ENCODE data around the gene PKNOX1. TPM values are rescaled to one million over a fixed set of nuclear protein-coding genes. Genes with fewer than 3 reads are reported as not detected.

Gene PKNOX1
- total RNA-seq, 1 experiment from 2014 or later = 16.5 TPM

DNA sequence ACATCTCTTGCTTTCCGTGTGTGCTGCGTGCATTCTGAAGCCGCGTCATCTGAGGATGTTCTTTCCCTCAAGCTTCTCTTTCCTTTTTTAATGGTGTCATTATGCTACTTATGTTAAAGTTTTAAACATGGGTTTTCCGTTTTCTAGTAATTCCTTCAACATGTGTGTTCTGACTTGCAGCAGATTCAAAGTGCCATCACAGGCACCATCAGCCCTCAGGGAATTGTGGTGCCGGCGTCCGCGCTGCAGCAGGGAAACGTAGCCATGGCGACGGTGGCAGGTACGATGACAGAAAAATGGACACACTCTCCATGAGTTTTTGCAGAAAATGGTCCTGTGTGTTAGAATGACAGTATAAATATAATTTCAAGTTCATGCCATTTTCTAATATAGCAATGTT is 42.4 kb downstream of the PKNOX1 start:
- no TSS peak for BruUV-seq (replicated peaks)
- Histone ChIP-seq H3K36me3 (ENCODE audit: control insufficient read depth, insufficient read depth, low read length) (no peaks in the 10 kb centered on the region; the same call in 1 of the 2 replicates), H3K9me3 (ENCODE audit: control insufficient read depth, insufficient read depth, low read depth, low read length) (no peaks in the 10 kb centered on the region), H3K27ac (ENCODE audit: low read length) (no peak overlapping the region), H3K4me3 (ENCODE audit: low read depth in 2 of 2, low read length in 2 of 2) (no peak overlapping the region), H3K4me1 (ENCODE audit: control insufficient read depth, insufficient read depth, low read length) (no peaks in the 10 kb centered on the region), H3K27me3 (ENCODE audit: control insufficient read depth, insufficient read depth, low read length) (no peaks in the 10 kb centered on the region)
- ATAC-seq = no peak
- no peak for DNase-seq (ENCODE audit: low read depth, low spot score)
- in situ Hi-C loops (cut with HindIII; ENCODE audit: low pct_unique_long_range_greater_than_20kb, low sequenced_read_pairs) = no loop called here
- ChIA-PET CTCF (no interaction called here), POLR2A (no interaction called here)
- TF ChIP-seq, protein P1, sequence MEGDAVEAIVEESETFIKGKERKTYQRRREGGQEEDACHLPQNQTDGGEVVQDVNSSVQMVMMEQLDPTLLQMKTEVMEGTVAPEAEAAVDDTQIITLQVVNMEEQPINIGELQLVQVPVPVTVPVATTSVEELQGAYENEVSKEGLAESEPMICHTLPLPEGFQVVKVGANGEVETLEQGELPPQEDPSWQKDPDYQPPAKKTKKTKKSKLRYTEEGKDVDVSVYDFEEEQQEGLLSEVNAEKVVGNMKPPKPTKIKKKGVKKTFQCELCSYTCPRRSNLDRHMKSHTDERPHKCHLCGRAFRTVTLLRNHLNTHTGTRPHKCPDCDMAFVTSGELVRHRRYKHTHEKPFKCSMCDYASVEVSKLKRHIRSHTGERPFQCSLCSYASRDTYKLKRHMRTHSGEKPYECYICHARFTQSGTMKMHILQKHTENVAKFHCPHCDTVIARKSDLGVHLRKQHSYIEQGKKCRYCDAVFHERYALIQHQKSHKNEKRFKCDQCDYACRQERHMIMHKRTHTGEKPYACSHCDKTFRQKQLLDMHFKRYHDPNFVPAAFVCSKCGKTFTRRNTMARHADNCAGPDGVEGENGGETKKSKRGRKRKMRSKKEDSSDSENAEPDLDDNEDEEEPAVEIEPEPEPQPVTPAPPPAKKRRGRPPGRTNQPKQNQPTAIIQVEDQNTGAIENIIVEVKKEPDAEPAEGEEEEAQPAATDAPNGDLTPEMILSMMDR (IDR thresholded peaks at IDR 0.05) = no peak
- TF ChIP-seq, protein P2, sequence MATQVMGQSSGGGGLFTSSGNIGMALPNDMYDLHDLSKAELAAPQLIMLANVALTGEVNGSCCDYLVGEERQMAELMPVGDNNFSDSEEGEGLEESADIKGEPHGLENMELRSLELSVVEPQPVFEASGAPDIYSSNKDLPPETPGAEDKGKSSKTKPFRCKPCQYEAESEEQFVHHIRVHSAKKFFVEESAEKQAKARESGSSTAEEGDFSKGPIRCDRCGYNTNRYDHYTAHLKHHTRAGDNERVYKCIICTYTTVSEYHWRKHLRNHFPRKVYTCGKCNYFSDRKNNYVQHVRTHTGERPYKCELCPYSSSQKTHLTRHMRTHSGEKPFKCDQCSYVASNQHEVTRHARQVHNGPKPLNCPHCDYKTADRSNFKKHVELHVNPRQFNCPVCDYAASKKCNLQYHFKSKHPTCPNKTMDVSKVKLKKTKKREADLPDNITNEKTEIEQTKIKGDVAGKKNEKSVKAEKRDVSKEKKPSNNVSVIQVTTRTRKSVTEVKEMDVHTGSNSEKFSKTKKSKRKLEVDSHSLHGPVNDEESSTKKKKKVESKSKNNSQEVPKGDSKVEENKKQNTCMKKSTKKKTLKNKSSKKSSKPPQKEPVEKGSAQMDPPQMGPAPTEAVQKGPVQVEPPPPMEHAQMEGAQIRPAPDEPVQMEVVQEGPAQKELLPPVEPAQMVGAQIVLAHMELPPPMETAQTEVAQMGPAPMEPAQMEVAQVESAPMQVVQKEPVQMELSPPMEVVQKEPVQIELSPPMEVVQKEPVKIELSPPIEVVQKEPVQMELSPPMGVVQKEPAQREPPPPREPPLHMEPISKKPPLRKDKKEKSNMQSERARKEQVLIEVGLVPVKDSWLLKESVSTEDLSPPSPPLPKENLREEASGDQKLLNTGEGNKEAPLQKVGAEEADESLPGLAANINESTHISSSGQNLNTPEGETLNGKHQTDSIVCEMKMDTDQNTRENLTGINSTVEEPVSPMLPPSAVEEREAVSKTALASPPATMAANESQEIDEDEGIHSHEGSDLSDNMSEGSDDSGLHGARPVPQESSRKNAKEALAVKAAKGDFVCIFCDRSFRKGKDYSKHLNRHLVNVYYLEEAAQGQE (IDR thresholded peaks at IDR 0.05; ENCODE audit: insufficient read depth in 1 of 2, low read depth in 2 of 2, low read length in 1 of 2) = no peak
- TF ChIP-seq POLR2AphosphoS5 (IDR thresholded peaks at IDR 0.05; ENCODE audit: low read depth, low read length) (no peak), TCF7L2 (IDR thresholded peaks at IDR 0.05; ENCODE audit: low read depth, low read length) (no peak), SIN3A (IDR thresholded peaks at IDR 0.05; ENCODE audit: borderline replicate concordance, insufficient read depth, low read depth, low read length) (no peak)
- intact Hi-C loops (cut with micrococcal nuclease; ENCODE audit: unreplicated experiment) = no loop called here

DNA sequence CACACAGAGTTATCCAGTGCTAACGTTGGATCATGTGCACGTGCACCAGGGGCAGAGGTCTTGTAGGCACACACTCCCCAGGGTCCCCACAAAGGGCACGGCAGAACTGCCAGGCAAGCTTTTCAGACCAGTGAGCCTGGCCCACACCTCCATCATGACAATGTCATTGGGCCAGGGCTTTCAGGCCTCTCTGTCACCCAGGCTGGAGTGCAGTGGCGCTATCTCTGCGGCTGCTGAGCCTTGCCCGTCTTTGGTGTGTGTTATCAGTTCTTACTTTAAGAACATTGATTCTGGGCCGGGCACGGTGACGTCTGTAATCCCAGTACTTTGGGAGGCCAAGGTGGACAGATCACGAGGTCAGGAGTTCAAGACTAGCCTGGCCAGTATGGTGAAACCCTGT is 44.2 kb downstream of the PKNOX1 start:
- in situ Hi-C loops (cut with HindIII; ENCODE audit: low pct_unique_long_range_greater_than_20kb, low sequenced_read_pairs) = no loop called here
- Histone ChIP-seq H3K4me1 (ENCODE audit: control insufficient read depth, insufficient read depth, low read length) (no peaks in the 10 kb centered on the region), H3K27me3 (ENCODE audit: control insufficient read depth, insufficient read depth, low read length) (no peaks in the 10 kb centered on the region), H3K4me3 (ENCODE audit: low read depth in 2 of 2, low read length in 2 of 2) (no peak overlapping the region), H3K9me3 (ENCODE audit: control insufficient read depth, insufficient read depth, low read depth, low read length) (no peaks in the 10 kb centered on the region), H3K27ac (ENCODE audit: low read length) (no peak overlapping the region), H3K36me3 (ENCODE audit: control insufficient read depth, insufficient read depth, low read length) (no peaks in the 10 kb centered on the region; the same call in 1 of the 2 replicates)
- ATAC-seq (no peak), DNase-seq (ENCODE audit: low read depth, low spot score) (no peak)
- intact Hi-C loops (cut with micrococcal nuclease; ENCODE audit: unreplicated experiment) = no loop called here
- TF ChIP-seq TCF7L2 (IDR thresholded peaks at IDR 0.05; ENCODE audit: low read depth, low read length) = no peak
- TF ChIP-seq SIN3A (IDR thresholded peaks at IDR 0.05; ENCODE audit: borderline replicate concordance, insufficient read depth, low read depth, low read length) = no peak
- no peak for TF ChIP-seq POLR2AphosphoS5 (IDR thresholded peaks at IDR 0.05; ENCODE audit: low read depth, low read length)
- TF ChIP-seq, protein P1 (IDR thresholded peaks at IDR 0.05) = no peak
- TF ChIP-seq, protein P2 (IDR thresholded peaks at IDR 0.05; ENCODE audit: insufficient read depth in 1 of 2, low read depth in 2 of 2, low read length in 1 of 2) = no peak
- CTCF ChIA-PET = no interaction called here
- POLR2A ChIA-PET = no interaction called here
- BruUV-seq (replicated peaks) = no TSS peak

Data from Panc1 (cell line).